RWPE2 (cell line): ENCODE results near the gene RELT.
A peak's percentile ranks its signal among the peaks of the same experiment; 100 is the strongest.

Experiments used
- ATAC-seq: fragments of 200-7000 bp; cut with Tn5 transposase; 3 replicates; pipeline ENCODE4 v1.9.1; 2021; ENCODE audit warnings: low read depth
- DNase-seq: peaks from one replicate; pipeline ENCODE4 v3.0.0-alpha.2; 2020; ENCODE audit warnings: low spot score
- H3K27ac ChIP-seq: fragments of 450-650 bp; 2 replicates; pipeline ENCODE4 v1.5.1; 2017; ENCODE audit warnings: mild to moderate bottlenecking; ENCODE audit not compliant: poor library complexity, severe bottlenecking
- H3K27me3 ChIP-seq: fragments of 250-450 bp; sonication (Bioruptor Pico); 2 replicates; pipeline ENCODE4 v1.5.1; 2021; ENCODE audit warnings: mild to moderate bottlenecking, moderate library complexity; ENCODE audit not compliant: insufficient read depth, poor library complexity, severe bottlenecking
- H3K36me3 ChIP-seq: fragments of 250-450 bp; sonication (Bioruptor Pico); 2 replicates; pipeline ENCODE4 v1.5.1; 2020; ENCODE audit warnings: low read depth, mild to moderate bottlenecking, moderate library complexity
- H3K4me1 ChIP-seq: fragments of 250-450 bp; sonication (Bioruptor Pico); 2 replicates; pipeline ENCODE4 v1.5.1; 2021; ENCODE audit warnings: mild to moderate bottlenecking, moderate library complexity; ENCODE audit not compliant: insufficient read depth, poor library complexity, severe bottlenecking
- H3K4me3 ChIP-seq: fragments of 250-450 bp; sonication (Bioruptor Pico); 2 replicates; pipeline ENCODE4 v1.5.1; 2021; ENCODE audit warnings: mild to moderate bottlenecking, moderate library complexity; ENCODE audit not compliant: severe bottlenecking
- H3K9me3 ChIP-seq: fragments of 250-450 bp; sonication (Bioruptor Pico); 2 replicates; pipeline ENCODE4 v1.5.1; 2021; ENCODE audit warnings: mild to moderate bottlenecking, moderate library complexity; ENCODE audit not compliant: severe bottlenecking
- CTCF ChIP-seq: fragments of 450-650 bp; IDR thresholded peaks from one replicate; pipeline ENCODE4 v1.5.1; 2017; ENCODE audit warnings: mild to moderate bottlenecking, moderate library complexity; ENCODE audit not compliant: poor library complexity, severe bottlenecking

Gene RELT

GRCh38 chr11:73420136-73420535, 43.9 kb downstream of the RELT start:
- no peak for TF ChIP-seq CTCF
- no peak for DNase-seq
- Histone ChIP-seq H3K36me3 (0 out of 2 replicates have a peak, but pooled peaks cover 4% of the 10 kb centered on the region), H3K27ac (no peak overlapping the region), H3K9me3 (no peaks in the 10 kb centered on the region), H3K4me1 (no peaks in the 10 kb centered on the region), H3K27me3 (no peaks in the 10 kb centered on the region), H3K4me3 (no peak overlapping the region)
- ATAC-seq: no peak

GRCh38 chr11:73422886-73423285, 46.7 kb downstream of the RELT start:
- Histone ChIP-seq H3K27me3 (no peaks in the 10 kb centered on the region), H3K27ac (no peak overlapping the region), H3K9me3 (no peaks in the 10 kb centered on the region), H3K36me3 (0 out of 2 replicates have a peak, but pooled peaks cover 4% of the 10 kb centered on the region), H3K4me3 (no peak overlapping the region), H3K4me1 (no peaks in the 10 kb centered on the region)
- DNase-seq (no peak), ATAC-seq (no peak)
- TF ChIP-seq CTCF: no peak

- no peaks in the 10 kb centered on the region for H3K36me3 ChIP-seq
- no peak for TF ChIP-seq CTCF
- no peak overlapping the region for H3K4me3 ChIP-seq
- H3K9me3 ChIP-seq: no peaks in the 10 kb centered on the region
- H3K27ac ChIP-seq: no peak overlapping the region
- DNase-seq (no peak), ATAC-seq (peak; percentile 76)
- no peaks in the 10 kb centered on the region for H3K27me3 ChIP-seq
- H3K4me1 ChIP-seq: no peaks in the 10 kb centered on the region
Measured at GRCh38 chr11:73423506-73423905, 47.3 kb downstream of the RELT start.

- ATAC-seq: no peak
- Histone ChIP-seq H3K4me3 (no peak overlapping the region), H3K4me1 (no peaks in the 10 kb centered on the region), H3K9me3 (no peaks in the 10 kb centered on the region), H3K36me3 (no peaks in the 10 kb centered on the region), H3K27me3 (no peaks in the 10 kb centered on the region), H3K27ac (no peak overlapping the region)
- no peak for DNase-seq
- no peak for TF ChIP-seq CTCF
Measured at GRCh38 chr11:73425108-73425507, 48.9 kb downstream of the RELT start.

GRCh38 chr11:73426219-73426850, 50.1 kb downstream of the RELT start:
- H3K36me3 ChIP-seq: no peaks in the 10 kb centered on the region
- no peaks in the 10 kb centered on the region for H3K4me1 ChIP-seq
- no peak for TF ChIP-seq CTCF
- DNase-seq (no peak), ATAC-seq (no peak)
- no peak overlapping the region for H3K4me3 ChIP-seq
- no peaks in the 10 kb centered on the region for H3K27me3 ChIP-seq
- no peak overlapping the region for H3K27ac ChIP-seq
- no peaks in the 10 kb centered on the region for H3K9me3 ChIP-seq
